AG04450 (cell line): ENCODE measurements around the gene MPP1. TPM values are rescaled to one million over a fixed set of nuclear protein-coding genes. Genes with fewer than 3 reads are reported as not detected.

Experiments
- CTCF ChIA-PET: fragments of 300-600, 350-600 bp; formaldehyde crosslinking; extraction: SDS; loops from one replicate; lab custom pipeline; 2022; ENCODE audit warnings: antibody characterized with exemption, inconsistent platforms; lab: Charles Lee
- POLR2A ChIA-PET: fragments of 350-600 bp; formaldehyde crosslinking; extraction: SDS; loops from one replicate; lab custom pipeline; 2021; ENCODE audit warnings: antibody characterized with exemption, inconsistent platforms; lab: Yijun Ruan, JAX
- DNase-seq: peaks from one replicate; pipeline ENCODE4 v3.0.0-alpha.2; 2011; ENCODE audit warnings: low read depth, low spot score
- H3K27ac ChIP-seq: one replicate; pipeline ENCODE4 v1.5.1; 2012; ENCODE audit warnings: low read depth, low read length, control low read depth
- H3K27me3 ChIP-seq: one replicate; pipeline ENCODE4 v1.6.0; 2012; ENCODE audit warnings: low read length; ENCODE audit not compliant: control insufficient read depth, insufficient read depth
- H3K4me3 ChIP-seq: 2 replicates; pipeline ENCODE4 v1.5.1; 2011; ENCODE audit warnings: mild to moderate bottlenecking, low read depth, low read length, control low read depth
- H3K9me3 ChIP-seq: 2 replicates; pipeline ENCODE4 v1.5.1; 2012; ENCODE audit warnings: low read length; ENCODE audit not compliant: control insufficient read depth, insufficient read depth
- polyA plus RNA-seq: library from polyadenylated mRNA; depleted of rRNA; stranded (reverse); fragments of >200 nt; gene quantifications from 2 replicates; pipeline ENCODE4 v1.2.3, GENCODE V29; 2011
- TF ChIP-seq, protein P1 (sequence below): IDR thresholded peaks from 2 replicates; pipeline ENCODE4 v1.5.1; 2011; ENCODE audit warnings: low read depth, low read length, control low read depth, inconsistent platforms

The MPP1 gene
- polyA plus RNA-seq, 1 experiment, result 30.3 TPM

DNA sequence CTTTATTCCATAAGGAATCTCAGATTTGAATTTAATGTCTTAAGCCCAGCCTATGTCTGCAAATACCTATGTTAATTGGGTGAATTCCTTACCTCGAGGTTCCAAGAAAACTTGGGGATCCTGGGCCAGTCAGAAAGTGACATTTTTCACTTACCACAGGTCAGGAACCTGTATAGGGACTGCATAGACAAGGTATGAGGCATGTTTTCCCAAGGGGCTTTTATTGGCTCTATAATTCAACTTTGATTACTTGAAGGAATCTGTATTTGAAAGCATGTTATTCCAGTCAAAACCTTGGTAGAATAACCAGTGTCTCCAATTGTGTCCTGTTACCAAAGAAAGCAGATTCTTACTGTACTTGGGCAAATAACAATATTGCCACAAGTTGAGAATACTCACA is 8.5 kb upstream of the MPP1 start:
- Histone ChIP-seq H3K4me3 (no peak overlapping the region), H3K27me3 (no peaks in the 10 kb centered on the region), H3K27ac (no peak overlapping the region), H3K9me3 (peaks cover 3% of the 10 kb centered on the region; the same call in 1 of the 2 replicates)
- CTCF ChIA-PET, result no interaction called here
- no peak for DNase-seq
- POLR2A ChIA-PET, result no interaction called here
- TF ChIP-seq, protein P1, sequence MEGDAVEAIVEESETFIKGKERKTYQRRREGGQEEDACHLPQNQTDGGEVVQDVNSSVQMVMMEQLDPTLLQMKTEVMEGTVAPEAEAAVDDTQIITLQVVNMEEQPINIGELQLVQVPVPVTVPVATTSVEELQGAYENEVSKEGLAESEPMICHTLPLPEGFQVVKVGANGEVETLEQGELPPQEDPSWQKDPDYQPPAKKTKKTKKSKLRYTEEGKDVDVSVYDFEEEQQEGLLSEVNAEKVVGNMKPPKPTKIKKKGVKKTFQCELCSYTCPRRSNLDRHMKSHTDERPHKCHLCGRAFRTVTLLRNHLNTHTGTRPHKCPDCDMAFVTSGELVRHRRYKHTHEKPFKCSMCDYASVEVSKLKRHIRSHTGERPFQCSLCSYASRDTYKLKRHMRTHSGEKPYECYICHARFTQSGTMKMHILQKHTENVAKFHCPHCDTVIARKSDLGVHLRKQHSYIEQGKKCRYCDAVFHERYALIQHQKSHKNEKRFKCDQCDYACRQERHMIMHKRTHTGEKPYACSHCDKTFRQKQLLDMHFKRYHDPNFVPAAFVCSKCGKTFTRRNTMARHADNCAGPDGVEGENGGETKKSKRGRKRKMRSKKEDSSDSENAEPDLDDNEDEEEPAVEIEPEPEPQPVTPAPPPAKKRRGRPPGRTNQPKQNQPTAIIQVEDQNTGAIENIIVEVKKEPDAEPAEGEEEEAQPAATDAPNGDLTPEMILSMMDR, result no peak

DNA sequence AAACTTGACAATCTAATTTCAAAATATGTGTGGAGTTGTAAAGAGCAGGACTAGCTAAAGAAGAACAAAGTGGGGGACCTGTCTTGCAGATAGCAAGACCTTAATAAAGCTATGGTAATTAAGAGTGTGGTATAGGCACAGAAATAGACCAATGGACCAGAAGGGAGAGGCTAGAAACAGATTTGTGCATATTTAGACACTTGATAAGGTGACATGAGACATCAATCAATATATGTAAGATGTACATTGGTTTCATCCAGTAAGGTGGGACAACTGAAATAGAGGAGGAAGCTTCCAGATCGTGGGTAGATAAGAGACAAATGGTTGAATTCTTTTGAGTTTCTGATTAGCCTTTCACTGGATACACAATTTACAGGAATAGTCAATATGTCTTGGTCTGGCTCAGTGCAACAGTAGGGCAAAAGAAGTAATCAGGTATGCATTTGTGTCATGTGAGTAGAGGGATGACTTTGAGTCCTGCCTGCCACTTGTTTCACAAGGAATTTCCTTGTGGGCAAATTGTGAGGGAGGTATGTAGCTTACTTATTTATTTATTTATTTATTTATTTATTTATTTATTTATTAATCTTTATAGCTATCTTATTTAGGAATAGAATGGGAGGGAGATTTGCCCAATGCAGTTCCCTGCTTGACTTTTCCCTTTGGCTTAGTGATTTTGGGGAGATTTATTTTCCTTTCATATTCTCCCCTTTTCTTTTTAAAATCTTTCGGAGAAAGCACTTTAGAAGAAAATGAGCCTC is 7.2 kb upstream of the MPP1 start:
- Histone ChIP-seq H3K27me3 (no peaks in the 10 kb centered on the region), H3K27ac (no peak overlapping the region), H3K4me3 (no peak overlapping the region), H3K9me3 (peaks cover 3% of the 10 kb centered on the region; the same call in 1 of the 2 replicates)
- ChIA-PET POLR2A (no interaction called here), CTCF (no interaction called here)
- TF ChIP-seq, protein P1, result no peak
- no peak for DNase-seq

DNA sequence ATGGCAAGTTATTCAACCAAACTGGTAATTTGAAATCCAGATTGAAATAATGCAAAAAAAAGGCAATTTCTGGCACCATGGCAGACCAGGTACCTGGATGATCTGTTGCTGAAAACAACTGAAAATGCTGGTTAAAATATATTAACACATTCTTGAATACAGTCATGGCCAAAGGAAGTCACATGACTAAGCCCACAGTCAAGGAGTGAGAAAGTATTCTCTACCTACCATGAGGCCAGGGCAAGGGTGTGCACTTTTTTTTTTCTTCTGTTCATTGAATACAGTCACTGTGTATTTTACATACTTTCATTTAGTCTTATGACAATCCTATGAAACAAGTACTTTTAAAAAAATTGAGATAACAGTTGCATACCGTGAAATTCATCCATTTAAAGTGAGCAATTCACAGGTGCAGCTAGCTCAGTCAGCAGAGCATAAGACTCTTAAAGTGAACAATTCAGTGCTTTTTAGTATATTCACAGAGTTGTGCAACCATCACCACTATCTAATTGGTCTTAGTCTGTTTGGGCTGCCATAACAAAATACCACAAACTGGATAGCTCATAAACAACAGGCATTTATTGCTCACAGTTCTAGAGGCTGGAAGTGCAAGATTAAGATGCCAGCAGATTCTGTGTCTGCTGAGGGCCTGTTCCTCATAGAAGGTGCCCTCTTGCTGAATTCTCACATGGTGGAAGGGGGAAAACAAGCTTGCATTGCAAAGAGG is 4.8 kb upstream of the MPP1 start:
- ChIA-PET CTCF (no interaction called here), POLR2A (no interaction called here)

DNA sequence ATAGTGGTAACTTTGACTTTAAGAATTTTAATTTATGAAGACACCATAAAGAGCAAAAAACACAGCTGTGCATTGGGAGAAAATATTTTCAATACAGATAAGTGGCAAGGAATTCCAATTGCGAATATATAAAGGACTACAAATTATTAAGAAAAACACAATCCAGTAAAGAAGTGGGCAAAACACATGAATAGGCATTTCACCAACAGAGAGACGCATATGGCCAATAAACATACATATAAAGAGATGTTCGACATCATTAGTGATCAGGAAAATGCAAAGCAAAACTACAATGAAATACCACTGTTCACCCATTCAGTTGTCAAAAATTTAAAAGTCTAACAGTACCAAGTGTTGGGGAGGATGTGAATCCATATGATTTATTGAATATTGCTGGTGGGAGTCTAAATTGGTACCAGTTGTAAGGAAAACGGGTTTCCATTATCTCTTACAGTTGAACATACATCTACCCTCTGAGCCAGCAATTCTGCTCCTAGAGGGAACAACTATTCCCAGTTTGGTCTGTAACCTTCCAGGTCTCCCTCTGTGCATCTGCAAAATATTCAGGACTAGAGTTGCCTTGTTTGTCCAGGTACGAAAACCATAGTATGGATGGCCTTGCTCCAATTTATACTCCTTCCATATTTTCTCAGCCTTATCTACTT is 1.7 kb upstream of the MPP1 start:
- Histone ChIP-seq H3K9me3 (no peaks in the 10 kb centered on the region), H3K27ac (no peak overlapping the region), H3K27me3 (no peaks in the 10 kb centered on the region), H3K4me3 (no peak overlapping the region)
- TF ChIP-seq, protein P1, result no peak
- no peak for DNase-seq
- ChIA-PET POLR2A (no interaction called here), CTCF (no interaction called here)

More for the DNA sequence above, 4.8 kb upstream of the MPP1 start:
- H3K9me3 ChIP-seq, result no peaks in the 10 kb centered on the region
- no peak for DNase-seq
- no peaks in the 10 kb centered on the region for H3K27me3 ChIP-seq
- H3K4me3 ChIP-seq, result no peak overlapping the region
- no peak overlapping the region for H3K27ac ChIP-seq
- TF ChIP-seq, protein P1, result no peak
